Stimulated activated CD8-positive, alpha-beta memory T cell treated with anti-CD3 and anti-CD28 coated beads, Interleukin-4, amount 100 ng/mL, for 1 hour (primary cell): Measurements from ENCODE around the gene DENND2D.

ENCODE experiments used
- DNase-seq, 2 donors: peaks; one replicate each; pipeline ENCODE4 v3.0.0-alpha.2; 2020; ENCODE audit warnings: low read depth in 2 of 2, low spot score in 1 of 2

The DENND2D gene

GRCh38 chr1:111199881-111200801 is at the start of gene DENND2D:
Gene DENND2D (minus strand): TSS chr1:111200646. CDS start chr1:111200459, 187 bp downstream.
- DNase-seq: no peak

- no peak for DNase-seq
Measured at GRCh38 chr1:111249960-111250359, 49.5 kb upstream of the DENND2D start.

GRCh38 chr1:111247125-111247838 is 46.8 kb upstream of the DENND2D start:
- DNase-seq: no peak

GRCh38 chr1:111242805-111243523 is 42.5 kb upstream of the DENND2D start:
- DNase-seq: no peak

DNA sequence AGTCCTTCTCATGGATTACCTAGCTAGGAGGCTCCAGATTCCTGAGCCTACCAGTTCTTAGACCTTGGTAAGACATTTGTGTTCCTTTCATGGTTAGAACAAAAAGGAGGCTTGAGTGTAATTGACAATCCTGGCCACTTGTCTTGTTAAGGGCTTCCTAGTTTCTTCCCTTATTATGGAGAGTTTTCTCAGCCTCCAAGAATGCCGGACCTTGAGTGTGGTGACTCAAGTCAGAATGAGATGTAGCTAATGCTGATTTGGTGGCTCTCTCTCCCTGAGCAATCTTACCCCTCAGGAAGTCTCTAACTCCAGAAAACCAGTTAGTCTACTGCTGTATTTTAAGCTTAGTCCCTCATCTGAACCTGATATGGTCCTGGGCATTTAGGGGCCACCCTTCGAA is 41.4 kb upstream of the DENND2D start:
- no peak for DNase-seq

- no peak for DNase-seq
Measured at GRCh38 chr1:111238056-111238795, 37.8 kb upstream of the DENND2D start.

DNA sequence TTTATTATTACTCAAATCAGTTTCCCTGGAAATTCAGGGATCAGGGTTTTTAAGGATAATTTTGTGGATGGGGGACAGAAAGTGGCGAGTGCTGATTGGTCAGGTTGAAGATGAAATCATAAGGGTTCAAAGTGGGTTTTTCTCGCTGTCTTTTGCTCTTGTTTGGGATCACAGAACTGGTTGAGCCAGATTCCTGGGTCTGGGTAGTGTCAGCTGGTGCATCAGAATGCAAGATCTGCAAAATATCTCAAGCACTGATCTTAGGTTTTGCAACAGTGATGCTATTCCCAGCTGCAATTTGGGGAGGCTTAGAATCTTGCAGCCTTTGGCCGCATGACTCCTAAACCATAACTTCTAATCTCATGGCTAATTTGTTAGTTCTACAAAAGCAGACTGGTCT is 36.4 kb upstream of the DENND2D start:
- DNase-seq: no peak

DNA sequence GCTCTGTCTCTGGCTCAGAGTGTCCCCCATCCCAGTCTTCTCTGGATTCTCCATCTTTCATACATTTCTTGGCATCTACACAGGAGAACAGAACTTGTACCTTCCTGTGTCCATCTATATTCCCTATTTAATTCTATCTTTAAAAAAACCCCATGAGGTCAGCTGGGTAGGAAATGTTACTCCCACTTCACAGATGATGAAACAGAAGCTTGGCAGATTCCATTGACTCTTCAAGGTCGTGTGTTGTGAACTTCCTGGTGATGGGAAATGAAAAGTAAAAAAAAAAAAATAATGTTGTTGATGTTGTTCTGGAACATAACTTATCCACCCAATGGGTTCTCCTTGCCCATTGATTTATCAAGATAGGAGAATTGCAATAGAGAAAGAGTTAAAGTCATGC is 35.9 kb upstream of the DENND2D start:
- no peak for DNase-seq

- no peak for DNase-seq
Measured at GRCh38 chr1:111234866-111235265, 34.4 kb upstream of the DENND2D start.

GRCh38 chr1:111234258-111234657 is 33.8 kb upstream of the DENND2D start:
- DNase-seq: no peak

- DNase-seq: no peak
Measured at GRCh38 chr1:111232134-111232533, 31.7 kb upstream of the DENND2D start.

DNA sequence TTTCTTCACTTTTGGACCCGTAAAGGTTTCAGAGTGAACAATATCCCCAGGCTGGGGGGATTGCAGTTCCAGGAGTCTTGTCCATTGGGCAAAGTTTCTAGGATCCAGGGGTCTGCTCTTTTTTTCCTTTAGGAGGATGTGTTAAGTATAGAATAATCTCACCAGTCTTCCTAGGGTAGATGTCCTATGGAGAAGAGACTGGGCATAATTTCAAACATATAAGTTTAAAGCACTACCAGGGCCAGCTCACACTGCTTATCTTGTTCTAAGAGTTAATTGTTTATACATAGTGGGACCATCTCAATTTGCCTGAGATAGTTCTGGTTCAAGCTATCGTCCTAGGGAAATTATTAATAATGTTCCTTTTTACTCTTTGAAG is 28.3 kb upstream of the DENND2D start:
- DNase-seq: no peak

GRCh38 chr1:111227851-111228747 is 27.7 kb upstream of the DENND2D start:
- DNase-seq: no peak

- no peak for DNase-seq
Measured at GRCh38 chr1:111227434-111227833, 27.0 kb upstream of the DENND2D start, which contains the start of gene CHI3L2. Gene CHI3L2 (plus strand): TSS chr1:111227713. CDS start chr1:111227730, 17 bp downstream.

GRCh38 chr1:111225717-111226400 is 25.4 kb upstream of the DENND2D start:
- no peak for DNase-seq

- DNase-seq: no peak
Measured at GRCh38 chr1:111225091-111225490, 24.6 kb upstream of the DENND2D start.

DNA sequence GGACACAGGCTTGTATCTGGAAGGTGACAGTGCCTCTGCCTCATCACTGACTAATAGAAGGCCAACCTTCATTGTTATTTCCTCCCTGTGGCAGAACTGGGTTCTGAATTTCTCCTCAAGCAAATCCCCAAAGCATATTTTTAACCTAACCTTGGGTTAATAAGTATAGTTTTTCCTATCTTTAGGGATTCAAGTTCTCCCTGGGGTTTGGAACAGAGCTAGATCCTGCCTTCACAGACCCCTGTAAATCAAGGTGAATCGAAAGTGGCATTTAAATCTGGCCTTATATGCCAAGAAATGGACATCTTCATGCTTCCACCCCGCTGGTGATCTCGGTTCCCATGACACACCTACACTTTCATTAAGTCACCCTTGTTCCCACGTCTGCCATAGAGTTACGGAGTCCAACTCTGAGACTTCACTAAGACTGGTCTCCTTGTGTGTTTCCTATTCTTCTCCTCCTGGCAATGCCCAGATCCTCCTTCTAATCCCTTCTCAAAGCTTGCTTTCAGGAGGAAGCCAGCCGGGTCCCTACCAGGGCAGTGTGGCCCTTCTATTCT is 22.8 kb upstream of the DENND2D start:
- no peak for DNase-seq

DNA sequence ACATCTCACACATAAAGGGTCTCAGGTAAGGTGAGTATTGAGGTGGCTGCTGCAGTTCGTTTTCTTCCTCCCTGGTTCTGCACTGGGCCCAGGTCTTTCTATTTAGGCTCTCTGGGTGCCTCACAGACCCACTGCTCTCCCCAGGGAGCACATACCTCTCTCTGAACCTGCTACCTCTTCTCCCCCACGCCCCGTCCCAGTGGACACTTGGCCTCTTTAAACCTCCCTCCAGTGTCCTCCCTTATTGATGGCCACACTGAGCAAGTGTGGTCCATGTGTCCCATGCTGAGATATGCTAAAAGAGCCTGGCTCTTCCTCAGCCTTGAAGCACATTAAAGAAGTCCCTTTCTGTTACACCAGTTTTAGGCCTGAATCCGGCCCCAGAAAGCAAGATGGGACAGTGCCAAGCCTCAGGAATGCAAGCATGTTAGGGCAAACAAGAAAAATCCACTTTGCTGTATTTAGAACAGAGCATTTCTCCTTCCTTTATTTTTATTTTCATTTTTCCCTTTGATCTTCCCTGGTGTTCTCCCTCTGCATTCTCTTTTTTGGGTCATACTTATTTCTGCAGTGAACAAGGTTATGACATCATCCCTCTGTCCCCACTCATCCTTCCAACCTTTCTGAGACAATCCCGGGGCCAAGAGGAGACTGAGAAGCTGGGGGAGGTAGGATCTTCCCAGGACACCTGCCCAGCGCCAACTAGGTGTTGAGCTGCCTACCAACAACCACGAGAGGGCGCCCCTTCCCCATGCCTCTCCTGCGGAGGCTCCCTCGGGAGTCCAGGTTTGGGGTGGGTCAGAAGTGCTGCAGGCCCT is 22.1 kb upstream of the DENND2D start:
- peak; percentile 55 to 60 for DNase-seq
